DMS 273 treated with DMSO at 0.1 percent for 48 hours (cell line): ENCODE measurements around the gene ENTHD1.

ENCODE experiments used
- DNase-seq: peaks from one replicate; lab custom pipeline; 2025; lab: John Stamatoyannopoulos, UW

ENTHD1 gene

DNA sequence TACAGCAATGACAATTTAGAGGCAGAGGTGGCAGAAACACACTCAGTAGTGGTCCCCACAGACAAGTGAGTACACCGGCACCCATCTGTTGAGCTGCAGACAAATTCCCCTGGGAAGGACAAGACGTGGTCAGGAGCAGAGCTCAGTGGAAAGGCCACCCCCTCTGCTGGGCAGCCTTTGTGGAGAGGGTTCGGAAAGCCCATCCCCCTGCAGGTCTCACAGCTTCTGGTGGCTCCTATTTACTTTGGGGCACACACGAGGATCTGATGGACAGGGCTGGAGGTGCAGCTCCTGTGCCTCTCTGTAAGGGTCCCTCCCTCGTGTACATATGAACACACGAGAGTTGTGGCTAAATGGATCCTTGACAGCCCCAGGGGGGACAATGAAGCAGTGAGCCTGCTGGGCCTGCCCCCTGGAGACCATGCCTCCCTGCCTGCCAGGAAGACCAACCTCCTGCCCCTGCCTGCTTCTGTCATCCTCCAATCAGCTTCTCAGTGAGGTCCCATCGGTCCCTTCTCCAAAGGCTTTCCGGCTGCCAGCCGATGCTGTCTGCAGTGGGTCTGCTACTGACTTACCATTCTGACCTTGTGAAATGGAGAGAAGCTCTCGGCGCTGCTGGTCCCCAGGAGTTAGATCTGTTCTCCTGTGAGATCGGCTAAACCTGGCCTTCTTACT, 161.5 kb downstream of the ENTHD1 start:
- DNase-seq, result no peak

DNA sequence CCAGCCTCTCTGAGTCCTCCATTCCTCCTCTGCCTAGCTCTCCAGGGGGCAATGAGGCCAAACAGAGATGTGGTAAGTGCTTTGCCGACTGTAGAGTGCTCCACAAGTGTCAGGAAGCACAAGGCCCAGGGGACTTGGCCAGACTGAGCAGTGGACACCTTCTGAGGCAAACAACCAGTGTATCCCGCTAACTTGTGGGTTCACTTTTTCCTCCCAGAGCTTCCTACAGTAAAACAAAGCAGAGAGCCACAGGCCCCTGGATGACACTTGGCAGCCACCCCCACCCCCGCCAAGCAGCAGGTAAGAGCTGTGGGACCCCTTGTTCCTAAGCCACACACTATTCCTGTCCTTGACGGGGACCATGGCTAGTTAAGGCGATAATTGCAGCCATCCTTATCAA, 162.1 kb downstream of the ENTHD1 start:
- DNase-seq, result no peak

DNA sequence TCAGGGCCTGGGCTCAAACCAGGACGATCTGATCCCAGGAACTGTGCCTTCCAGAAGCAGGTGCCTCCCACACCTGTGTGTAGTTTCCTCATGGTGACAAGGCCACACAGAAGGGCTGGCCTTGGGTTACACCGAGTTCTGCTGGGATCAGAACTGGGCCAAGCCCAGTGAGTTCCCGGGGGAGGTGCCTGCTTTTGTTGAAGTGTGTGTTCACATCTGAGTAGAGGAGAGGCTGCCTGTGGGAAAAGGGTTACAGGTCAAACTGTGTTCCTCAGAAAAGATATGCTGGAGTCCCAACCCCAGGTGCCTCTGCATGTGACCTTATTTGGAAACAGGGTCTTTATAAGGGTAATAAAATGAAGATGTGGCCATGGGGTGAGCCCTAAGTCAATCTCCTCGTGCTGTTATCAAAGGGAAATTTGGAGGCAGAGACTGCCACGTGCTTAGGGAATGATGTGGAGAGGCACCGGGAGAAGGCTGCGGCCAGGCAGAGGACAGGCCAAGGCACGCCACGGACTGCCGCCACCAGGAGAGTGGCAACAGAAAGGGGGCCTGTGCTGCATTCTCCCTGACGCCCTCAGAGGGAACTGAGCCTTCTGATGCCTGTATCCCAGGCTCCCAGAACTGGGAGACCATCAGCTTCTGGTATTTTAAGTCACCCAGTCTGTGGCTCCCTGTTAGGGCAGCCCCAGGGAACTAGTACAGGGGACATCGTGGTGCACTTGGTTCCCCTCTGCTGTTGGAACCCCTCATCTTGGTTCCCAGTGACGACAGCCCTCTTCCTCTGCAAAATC, 164.2 kb downstream of the ENTHD1 start:
- no peak for DNase-seq

DNA sequence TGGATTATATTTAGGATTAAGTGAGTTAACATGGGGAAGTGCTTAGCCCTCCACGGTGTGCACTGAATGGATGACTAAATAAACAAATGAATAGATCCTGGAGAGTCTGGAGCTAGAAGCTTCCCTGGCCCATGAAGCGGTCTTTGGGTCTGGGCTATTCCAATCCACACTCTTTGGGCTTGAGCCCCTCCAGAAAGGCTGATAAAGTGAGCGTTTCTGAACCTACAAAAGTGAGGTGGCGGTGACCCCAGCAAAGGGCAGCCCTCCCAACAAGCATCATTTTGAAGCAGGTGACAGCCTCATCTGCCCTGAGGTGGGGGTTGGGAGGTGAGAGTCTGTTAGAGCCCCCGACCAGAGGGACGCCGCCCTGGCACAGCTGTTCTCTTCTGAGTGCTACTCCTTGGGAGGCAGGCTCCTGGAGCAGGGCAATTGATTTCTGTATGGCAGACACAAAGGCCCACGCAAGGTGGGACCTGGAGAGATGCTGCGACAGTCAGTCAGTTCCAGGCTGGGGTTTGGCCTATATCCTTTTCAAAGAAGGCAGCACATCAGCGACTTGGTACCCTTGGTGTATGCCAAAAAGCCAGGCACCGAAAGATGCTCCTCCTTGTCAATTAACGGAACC, 165.2 kb downstream of the ENTHD1 start:
- no peak for DNase-seq

DNA sequence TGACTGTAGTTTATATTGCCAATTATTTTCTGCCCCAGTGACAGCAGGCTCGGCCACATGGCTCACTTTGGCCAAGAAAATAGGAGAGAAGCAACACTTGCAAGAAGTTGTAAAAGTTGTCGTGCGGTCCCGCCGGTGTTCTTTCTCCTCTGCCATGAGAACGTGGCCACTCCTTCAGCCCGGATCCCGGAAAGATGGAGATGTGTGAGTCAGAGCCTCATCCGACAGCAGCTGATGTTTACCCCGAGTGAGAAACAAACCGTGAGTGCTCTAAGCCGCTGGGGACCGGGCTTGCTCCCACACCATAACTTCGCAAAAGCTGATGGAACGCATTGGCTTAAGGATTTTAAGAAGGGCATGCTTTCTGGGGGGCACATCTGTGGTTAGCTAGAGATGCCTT, 166.0 kb downstream of the ENTHD1 start:
- no peak for DNase-seq

DNA sequence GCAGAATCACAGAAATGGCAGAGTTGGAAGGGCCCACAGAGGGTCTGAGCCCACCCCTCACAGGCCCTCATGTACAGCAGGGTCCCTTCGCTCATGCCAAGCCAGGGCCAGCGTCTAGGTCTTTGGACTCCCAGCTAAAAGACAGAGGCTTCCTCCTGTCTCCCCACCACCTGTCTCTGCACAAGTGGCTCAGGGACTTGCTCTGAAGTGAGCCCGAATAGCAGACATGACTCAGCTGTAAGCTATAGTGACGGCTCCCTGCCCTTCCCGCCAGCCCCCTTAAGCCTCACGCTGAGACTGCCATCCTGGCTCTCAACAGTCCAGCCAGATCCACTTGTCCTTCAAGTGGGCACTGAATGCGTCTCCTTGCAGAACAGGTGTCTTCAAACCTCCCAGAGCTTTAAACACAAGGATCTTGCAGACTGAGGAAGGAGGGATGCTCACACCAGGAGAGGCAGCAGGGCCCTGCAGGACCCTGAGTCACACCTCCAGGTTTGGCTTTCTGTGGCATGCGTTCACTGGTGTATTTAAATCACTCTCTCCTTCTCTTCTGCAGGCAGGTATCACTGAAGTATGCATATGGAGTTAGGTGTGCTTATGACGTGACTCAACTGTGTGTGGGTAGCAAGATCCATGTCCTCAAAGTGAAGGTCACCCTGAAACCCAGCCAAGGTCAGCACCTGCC, 168.1 kb downstream of the ENTHD1 start:
- no peak for DNase-seq

DNA sequence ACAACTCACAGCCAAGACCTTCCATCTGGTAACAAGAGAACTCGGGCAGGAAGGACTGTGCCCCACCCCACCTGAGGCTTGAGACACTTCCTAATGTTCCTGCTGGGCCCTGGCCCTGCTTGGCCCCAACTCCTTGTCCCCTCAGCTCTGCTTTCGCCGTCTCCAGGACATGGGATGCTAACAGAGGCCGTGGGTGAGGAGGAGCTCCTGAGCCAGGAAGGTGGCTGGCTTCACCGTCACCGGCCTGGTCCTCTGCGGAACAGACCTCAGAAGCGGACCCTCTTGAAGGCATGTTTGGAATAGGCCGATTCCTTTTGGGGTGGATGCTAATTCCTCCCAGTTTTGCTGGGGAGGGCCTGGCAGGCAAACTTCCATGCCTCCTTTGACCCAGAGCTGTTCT, 168.7 kb downstream of the ENTHD1 start:
- no peak for DNase-seq

DNA sequence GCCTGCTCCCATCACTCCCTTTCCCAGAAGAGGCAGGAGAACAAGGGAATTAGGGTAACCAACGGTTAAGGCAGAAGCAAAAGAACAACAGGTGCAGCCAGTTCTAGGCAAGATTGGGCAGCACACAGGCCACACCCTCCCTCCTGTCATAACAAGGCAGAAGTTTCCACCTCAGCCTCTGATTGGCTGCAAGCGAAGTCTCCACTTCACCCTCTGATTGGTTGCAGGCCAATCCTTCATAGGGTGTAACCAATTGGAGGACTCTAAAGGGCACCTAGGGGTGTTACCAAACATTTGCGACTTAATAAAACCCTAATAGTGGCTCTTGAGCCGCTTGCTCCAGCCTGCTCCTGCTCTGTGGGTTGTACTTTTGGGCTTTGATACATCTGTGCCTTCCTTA, 169.2 kb downstream of the ENTHD1 start:
- DNase-seq, result no peak

DNA sequence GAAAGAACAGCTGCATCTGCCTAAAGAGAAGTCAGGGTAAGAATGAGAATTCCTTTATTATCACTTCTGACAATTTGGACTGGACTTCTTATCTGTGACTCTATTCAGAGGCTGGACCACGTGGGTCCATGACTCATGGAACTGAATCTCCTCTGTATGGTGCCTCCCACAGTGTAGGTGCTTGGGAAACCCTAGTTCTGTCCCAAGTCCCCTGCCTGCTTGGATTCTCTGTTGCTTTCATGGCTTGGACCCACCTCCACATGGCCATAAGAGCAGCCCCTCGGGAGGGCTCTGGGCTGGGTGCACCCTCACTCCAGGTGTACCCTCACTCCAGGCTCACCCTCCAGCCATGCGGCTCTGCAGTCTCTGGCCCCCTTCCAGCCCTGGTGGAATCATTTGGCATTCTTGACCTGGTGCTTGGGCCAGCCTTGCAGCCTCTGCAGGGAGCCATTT, 169.6 kb downstream of the ENTHD1 start:
- DNase-seq, result no peak

DNA sequence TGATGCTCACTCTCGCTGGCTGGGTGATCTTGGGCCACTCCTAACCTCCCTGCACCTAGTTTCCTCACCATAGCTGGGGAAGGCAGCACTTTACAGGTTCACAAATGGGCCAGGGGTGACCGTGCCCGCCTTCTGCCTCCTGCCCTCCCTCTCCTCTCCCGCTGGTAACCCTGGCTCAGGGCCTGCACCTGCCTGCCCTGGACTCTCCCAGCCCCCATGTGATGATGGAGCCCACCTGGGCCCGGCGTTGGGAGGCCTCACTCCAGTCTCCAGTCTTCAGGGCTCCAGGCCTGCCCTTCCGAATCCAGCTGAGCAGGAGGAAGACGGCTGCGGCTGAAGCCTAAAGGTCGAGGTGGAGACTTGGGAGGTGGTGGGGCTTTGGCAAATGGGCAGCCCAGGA, 170.1 kb downstream of the ENTHD1 start:
- DNase-seq, result no peak

DNA sequence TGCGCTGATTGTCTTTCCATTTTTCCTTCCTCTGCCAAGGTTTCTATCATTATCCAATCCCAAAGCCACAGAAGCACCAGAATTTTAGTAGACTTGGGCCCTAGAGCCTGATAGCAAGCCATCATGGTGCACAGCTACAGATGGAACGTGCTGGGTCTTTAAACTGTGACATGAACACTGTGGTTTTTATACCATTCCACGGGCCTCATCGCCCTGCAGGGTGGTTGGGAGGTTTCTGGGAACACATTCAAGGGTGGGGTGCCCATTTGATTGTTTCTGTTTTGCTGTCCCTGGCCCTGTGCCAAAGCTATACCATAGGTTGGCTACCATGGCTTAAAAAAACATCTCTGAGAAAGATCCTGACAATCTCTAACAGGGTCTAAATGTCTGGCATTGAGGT, 171.1 kb downstream of the ENTHD1 start:
- no peak for DNase-seq

DNA sequence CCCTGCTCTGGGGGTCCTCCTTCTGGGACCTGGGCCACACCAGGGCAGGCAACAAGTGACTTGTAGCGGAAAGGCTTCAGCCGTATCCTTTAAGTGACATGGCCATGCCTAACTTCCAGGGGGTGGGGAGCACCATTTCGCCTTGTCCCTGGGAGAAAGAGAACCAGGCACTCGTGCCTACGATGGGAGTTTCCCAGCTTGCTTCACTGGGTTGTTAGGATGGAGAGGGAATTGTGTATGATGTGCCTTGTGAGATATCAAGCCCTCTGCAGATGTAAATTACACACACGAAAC, 171.6 kb downstream of the ENTHD1 start:
- no peak for DNase-seq

DNA sequence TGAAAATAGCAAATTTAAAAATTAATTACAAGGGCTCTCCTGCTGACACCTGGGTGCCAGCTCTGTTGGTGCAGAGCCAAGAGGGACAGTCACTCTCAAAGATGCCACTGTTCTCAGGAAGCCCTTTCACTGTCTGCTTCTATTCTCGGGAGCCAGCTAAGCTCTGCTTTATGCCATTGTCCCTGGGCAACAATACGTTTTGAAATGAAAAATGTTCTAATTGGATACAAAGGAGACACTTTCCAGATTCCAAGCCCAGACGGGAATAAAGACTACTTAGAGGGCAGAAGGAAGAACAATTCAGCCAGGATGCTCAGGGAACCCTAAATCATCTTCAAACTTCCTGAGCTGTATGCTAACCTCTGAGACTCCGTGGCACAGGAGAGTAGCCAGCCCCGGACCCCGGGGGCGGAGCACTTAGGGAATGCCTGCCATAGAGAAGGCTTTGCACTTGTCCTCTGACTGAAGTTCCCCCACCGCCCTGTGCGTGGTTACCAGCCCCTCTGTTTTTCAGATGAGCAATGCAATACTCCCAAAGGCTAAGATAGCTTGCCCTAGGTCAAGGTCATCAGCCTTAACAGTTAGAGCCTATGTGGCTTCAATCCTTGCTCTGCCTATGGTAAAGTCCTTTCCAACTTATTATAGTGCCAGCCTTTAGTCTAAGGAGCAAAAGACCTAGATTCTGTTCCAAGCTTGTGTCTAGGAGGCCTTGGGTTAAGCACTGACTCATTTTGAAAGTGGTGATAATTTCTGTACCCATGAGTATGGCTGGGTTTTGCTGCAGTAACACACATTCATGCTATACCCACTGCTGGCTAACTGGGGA, 172.1 kb downstream of the ENTHD1 start:
- no peak for DNase-seq

DNA sequence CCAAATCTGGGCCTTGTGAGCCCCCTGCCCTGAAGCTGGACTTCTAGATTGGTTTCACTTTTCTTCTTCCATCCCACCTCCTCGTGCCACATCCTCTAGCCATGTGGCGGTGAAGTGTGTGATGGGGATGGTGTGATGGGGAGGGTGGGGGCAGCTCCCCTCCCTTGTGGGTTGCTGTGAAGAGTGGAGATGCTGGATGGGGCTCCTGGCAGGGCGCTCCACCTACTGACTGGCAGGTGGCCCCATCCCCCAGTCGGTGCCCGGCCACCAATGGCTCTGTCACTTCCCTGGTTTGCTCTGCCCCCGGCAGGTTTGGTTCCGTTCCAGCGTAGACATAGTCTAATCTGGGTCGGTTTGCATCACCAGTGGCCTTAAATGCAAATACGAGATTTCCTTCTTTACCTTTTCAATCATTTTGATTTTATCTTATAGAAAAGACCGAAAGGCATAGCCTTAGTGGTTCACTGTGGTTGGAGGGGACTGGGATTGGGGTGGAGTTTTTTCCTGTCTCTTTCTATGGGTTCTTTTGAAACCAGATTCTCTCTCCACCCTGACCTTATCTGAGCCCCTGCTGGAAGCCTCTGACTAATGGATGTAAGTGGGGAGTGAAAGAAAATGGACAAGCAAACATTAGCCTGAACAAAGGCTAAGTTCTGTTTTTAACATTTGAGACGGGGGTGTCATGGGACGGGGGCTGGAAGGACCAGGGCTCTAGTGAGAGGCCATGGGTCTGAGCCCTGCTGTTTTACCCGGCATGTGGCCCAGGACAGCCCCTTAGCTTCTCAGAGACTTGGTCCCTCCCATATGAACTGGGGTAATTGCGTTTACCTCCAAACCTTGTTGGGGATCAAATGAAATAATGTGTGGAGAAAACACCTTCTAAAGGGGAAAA, 173.8 kb downstream of the ENTHD1 start:
- DNase-seq, result no peak

DNA sequence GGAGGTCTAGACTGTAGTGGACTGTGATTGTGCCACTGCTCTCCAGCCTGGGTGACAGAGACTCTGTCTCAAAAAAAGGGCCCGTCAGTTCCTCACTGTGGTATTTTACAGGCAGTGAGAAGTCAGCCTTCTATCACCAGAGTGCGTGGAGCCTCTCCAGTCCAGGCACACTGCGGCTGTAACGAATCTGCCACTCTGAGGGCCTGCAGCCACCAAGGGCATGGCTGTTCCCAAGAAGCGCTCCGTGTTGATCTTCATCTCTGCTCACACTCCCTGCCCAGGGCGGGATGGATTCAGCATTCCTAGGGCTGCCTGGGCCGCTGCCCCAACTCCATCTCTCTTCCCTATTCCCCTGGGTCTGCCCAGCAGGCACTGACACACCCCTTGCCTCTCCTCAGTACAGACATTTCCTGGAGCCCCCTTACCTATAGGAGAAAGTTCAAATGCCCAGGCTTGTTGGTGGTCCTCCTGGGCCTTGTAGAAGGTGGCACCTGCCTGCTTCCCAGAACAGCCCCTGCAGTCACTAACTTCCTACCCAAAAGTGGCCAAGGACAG, 174.6 kb downstream of the ENTHD1 start:
- DNase-seq, result no peak

DNA sequence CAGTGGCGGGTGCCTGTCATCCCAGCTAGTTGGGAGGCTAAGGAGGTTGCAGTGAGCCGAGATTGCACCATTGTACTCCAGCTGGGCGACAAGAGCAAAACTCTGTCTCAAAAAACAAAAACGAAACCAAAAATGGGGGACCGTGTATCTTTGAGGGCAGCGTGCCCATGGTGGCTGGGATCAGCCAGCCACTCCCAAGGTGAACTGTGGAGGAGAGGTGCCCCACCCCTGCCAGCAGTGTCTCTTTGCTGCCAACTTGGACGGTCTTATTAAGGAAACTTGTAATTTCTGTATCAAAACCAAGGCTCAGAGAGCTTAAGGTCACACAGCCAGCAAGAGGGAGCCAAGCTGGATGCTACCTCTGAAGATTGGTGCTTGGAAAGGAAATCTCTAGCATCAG, 175.4 kb downstream of the ENTHD1 start:
- no peak for DNase-seq

DNA sequence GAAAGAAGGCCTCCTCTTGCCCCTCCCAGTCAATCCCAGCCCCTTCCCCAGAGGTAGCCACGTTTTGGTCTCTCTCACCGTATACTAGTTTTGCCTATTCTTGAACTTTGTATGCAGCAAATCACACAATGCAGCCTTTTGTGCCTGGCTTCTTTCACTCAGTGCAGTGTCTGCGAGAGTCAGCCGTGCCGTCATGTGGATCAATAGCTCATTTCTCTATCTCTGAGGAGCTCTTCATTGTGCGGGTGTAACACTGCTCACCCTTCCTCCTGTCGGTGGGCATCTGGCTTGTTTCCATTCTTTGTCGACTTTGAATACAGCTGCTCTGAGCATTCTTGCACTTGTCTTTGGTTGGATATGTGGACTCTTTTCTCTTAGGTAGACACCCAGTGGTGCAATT, 176.5 kb downstream of the ENTHD1 start:
- DNase-seq, result no peak

DNA sequence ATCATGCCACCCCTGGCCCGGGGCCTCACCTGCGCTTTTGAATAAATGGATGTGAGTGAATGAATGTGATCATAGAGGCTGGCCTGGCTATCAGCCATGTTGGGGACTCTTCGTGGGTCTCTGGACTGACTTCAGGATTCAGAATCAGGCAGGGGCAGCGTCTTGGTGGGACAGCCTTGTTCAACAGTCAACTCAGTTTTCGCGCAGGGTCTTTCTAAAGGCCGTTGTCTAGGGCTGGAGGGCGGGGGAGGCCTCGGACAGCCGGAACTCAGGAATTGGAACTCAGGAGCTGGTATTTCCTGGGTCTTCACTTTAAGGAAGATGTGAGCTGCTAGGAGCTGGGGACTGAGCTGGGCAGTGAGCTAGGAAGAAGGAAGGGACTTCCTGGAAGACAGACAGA, 177.0 kb downstream of the ENTHD1 start:
- no peak for DNase-seq

DNA sequence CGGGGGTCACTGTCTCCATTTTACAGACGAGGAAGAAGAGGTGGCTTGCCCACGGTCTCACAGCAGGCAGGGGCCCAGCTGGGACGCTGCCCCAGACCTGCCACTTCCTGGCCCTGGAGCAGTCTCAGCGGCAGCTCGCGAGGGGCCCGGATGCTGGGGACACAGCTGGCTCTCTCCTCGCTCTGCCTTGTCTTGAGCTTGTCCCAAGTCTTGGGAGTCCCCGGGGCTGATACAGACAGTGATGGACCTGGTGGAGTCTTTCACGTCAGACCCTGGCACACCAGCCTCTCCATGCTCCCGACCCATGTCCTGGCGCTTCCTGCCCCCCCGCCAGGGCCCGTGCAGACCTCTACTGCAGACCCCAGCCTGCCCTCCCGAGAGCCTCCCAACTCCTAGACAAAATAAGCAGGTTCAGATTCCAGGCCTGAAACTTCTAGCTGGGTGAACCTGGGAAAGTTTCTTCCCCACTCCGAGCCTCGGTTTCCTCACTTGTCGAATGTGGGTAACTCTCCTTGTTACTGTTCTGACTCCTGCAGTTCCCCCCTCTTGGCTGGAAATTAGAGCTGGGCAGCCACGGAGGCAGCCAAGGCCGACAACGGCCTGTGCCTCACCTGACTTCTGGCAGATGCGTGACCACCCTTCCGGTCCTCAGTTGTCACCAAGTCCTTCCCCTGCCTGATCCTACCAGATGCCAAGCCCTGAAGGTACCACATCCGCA, 177.6 kb downstream of the ENTHD1 start:
- no peak for DNase-seq

DNA sequence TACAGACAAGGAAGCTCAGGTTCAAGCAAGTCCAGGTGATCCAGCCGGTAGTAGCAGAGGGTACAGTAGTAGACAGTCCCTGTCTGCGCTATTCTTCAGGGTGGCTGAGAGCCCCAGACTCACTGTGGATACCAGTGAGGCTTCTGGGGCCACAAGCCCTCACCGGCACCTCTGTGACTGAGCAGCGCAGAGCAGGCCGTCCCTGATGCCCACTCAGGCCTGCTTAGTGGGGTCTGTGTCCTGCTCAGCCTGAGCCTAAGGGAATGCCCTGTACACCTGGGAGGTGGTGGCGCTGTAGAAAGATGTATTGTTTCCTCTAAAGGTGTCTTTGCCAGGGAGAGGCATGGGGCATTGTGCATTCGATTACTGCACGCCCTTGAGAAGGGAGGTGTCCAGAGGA, 179.2 kb downstream of the ENTHD1 start:
- no peak for DNase-seq
